ELF-1 (cell line): Measurements from ENCODE around the gene NUB1.

Experiments used
- DNase-seq: peaks from one replicate; pipeline ENCODE4 v3.0.0-alpha.2; 2016; ENCODE audit warnings: low read depth, low spot score

NUB1 gene

GRCh38 chr7:151314401-151314800, 27.2 kb upstream of the NUB1 start:
- no peak for DNase-seq

GRCh38 chr7:151315038-151315655, 26.5 kb upstream of the NUB1 start:
- peak; percentile 71 for DNase-seq

DNA sequence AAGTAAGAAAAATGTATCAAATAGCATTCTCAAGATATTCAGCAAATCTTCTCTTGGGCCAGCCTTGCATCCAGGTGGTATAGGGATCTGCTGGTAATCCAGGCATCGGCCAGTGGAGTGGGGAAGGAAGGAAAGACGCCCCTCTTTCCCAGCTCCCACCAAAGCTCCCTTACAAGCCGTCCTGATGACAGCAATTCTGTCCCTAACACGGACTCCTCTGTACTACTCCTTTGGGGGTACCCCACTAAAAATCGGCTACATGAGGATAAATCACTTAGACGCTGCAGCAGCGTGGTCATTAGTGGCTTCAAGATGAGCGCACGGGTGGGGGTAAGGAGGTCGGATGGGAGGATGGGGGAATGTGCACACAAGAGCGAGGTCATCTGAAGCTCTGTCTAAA, 24.7 kb upstream of the NUB1 start:
- no peak for DNase-seq

GRCh38 chr7:151317936-151318335, 23.7 kb upstream of the NUB1 start:
- no peak for DNase-seq

- DNase-seq: no peak
Measured at GRCh38 chr7:151319189-151319588, 22.4 kb upstream of the NUB1 start.

DNA sequence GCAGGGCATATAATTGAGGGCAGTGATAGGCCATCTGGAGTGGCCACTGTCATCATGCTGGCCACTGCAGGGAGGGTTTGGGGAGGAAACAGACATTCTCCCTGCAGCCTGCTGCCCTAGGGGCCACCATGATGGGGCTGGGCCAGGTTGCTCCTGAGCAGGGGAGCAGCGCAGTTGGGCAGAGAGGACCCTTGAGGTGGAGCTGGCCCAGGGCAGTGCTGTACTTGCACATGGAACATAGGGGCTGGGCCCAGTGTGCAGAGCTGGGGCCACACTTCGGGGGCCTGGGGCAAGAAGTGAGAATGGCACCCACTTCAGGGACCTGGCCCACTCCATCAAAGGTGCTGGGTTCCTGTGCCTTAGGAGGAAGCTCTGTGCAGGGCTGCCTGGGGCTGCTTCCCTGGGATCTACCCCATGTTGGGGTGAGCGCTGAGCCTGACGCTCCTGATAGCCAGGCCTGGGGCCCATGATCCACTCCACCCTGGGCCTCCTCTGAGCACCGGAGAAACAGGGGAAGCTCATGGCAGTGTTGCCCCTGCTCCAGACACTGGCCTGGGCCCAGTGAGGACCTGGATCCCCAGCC, 21.3 kb upstream of the NUB1 start:
- DNase-seq: no peak

GRCh38 chr7:151321341-151321740, 20.3 kb upstream of the NUB1 start:
- no peak for DNase-seq

DNA sequence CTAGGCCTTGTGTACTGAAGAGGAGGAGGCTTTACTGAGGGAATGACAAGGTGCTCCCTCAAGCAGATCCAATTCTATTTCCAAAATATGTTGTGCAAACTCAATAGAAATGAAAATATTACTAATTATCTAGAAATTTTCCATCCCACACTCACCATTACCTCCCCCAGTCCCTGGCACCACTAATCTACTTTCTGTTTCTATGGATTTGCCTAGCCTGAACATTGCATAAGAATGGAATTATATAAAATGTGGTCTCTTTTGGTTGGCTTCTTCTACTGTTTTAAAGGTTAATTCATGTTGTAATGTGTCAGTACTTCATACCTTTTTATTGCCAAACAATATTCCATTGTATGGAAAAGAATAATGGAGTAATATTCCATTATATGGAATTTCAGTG, 18.7 kb upstream of the NUB1 start:
- no peak for DNase-seq

DNA sequence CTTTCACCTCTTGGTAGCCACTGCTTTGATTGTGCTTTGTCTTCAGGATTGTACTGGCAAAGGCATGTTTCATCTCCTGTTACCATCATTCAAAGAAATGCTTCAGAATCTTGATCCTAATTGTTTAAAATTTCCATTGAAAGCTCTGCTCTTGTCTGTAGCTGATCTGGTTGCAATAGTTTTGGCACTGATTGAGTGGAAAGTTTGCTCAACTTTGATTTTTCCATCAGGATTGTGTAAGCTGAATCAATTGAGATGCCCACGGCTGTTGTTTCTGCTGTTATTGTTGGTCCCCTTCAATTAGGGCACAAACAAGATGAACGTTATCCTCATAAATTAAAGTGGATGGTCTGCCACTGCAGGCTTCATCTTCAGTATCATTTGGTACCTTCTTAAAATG, 14.6 kb upstream of the NUB1 start:
- no peak for DNase-seq

DNA sequence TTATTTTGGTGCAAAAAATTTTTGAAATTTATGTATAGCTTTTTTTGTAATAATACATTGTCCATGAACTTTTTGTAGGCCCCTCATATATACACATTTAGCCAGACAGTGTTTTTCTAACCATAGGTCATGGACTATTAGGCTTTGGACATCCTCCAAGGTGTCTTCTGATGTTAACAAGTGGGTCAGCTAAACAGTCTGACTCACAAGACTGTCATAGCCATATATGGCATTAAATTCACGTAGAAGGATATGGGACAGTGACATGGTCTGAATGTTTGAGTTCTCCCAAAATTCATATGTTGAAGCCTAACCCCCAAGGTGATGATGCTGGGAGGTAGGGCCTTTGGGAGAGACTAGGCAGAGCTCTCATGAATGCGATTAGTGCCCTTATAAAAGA, 14.0 kb upstream of the NUB1 start:
- no peak for DNase-seq

DNA sequence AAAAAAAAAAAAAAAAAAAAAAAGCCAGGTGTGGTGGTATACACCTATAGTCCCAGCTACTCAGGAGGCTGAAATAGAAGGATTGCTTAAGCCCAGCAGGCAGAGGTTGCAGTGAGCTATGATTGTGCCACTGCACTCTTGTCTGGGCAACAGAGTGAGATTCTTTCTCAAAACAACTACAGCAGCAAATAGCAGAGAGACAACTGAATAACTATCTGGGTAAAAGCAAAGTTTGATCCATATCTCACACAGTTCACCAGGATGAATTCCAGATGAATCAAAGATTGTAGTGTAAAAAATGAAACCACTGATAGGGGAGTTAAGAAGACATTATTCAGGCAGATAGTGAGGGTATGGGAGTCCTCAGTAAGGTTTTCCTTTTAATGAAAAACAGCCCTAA, 11.4 kb upstream of the NUB1 start:
- DNase-seq: no peak

DNA sequence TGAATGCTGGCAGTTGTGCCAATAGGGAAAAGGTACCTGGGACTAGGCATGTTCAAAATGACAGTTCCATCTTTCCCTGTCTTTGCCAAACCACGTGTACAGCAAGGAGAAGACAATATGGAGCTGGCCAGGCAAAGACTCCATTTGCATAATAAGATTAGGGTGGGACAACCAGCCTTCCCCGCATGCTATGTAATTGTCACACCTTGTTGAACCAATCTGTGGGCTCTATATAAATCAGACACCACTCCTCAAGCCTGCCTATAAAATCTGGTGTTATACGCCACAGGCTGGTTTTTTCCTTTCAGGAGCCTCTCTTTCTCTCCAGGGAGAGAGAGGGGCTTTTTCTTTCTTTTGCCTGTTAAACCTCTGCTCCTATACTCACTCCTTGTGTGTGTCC, 11.0 kb upstream of the NUB1 start:
- DNase-seq: no peak

DNA sequence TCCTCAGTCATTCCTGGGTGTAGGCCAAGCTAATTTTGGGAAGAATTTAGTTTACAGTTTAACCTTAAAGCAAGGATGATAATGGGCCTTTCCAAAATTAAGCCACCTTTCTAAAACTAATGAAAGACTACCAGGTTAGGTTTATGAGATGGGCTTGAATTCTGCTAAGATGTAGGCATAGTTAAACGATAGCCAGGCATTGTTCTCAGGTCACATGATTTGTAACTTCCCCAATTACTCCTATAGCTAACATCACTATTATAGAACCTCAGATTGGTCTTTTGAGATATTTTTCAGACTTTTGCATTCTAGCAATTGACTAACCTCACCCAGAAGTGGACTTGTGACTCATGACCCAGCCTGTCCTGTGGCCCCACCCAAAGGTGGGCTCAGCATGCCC, 7.0 kb upstream of the NUB1 start:
- DNase-seq: no peak

- DNase-seq: no peak
Measured at GRCh38 chr7:151336027-151336708, 5.4 kb upstream of the NUB1 start.

GRCh38 chr7:151337346-151337745, 4.3 kb upstream of the NUB1 start:
- DNase-seq: no peak

DNA sequence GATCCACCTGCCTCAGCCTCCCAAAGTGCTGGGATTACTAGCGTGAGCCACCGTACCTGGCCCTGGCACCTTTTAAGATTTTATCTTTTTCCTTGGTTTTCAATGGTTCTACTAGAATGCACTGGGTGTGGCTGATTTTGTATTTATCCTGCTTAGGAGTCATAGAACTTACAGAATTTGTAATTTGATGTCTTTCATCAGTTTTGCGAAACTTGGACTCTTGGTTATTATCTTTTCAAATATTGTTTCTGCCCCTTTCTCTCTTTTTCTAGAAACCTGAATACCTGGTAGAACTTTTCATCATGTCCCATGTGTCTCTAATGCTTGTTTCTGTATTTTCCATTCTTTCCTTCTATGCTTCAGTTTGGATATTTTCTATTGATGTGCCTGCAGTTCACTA, 2.8 kb upstream of the NUB1 start:
- no peak for DNase-seq

- DNase-seq: no peak
Measured at GRCh38 chr7:151339651-151340382, 1.8 kb upstream of the NUB1 start.

GRCh38 chr7:151340794-151341356, 737 bp upstream of the NUB1 start:
- no peak for DNase-seq

GRCh38 chr7:151342102-151342646, 562 bp downstream of the NUB1 start:
- no peak for DNase-seq

GRCh38 chr7:151342811-151343210, 1.2 kb downstream of the NUB1 start:
- DNase-seq: no peak

DNA sequence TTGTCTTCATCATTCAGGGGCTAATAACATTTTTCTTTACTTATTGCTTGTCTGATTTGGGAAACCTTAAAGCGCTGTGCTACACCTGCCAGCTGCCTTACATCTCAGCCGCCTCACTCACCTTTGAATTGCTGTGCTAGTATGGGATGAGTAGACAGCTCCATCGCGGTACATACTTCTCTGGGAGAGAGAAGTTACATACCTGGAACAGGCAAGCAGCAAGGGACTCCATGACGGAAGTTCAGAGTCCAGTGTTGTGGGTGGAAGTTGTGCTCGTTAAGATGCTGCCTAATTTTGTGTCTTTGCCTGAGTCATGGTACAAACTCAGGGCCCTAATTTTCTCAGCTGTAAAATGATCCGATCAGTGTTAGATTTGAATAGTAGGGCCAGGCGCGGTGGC, 1.9 kb downstream of the NUB1 start:
- DNase-seq: no peak
